ENCODE data around the gene TESK2. TPM values are rescaled to one million over a fixed set of nuclear protein-coding genes. Genes with fewer than 3 reads are reported as not detected.

The TESK2 gene
- polyA plus RNA-seq, 4 donors, result 5.5 to 22.1 (median 12.6) TPM

DNA sequence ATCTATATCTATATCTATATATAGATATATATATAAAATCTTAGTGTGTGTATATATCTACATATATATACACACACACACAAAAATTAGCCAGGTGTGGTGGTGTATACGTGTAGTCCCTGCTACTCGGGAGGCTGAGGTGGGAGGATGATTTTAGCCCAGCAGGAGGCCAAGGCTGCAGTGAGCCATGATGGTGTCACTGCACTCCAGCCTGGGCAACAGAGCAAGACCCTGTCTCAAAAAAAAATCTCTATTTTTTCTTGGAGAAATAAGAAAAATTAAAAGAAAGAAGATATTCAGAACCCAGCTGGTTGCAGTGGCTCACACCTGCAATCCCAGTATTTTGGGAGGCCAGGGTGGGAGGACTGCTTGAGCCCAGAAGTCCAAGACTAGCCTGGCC lies 85.3 kb downstream of the TESK2 start:
- Histone ChIP-seq H3K4me3 (ENCODE audit: low read depth in 1 of 3, low read length in 3 of 3) (no peak overlapping the region), H3K9me3 (ENCODE audit: control insufficient read depth in 2 of 2, insufficient read depth in 1 of 2, low read depth in 1 of 2, low read length in 1 of 2) (no peaks in the 10 kb centered on the region), H3K36me3 (ENCODE audit: control insufficient read depth in 3 of 3, insufficient read depth in 2 of 3, low read depth in 1 of 3, low read length in 3 of 3) (peaks cover 0 to 4% (median 0%) of the 10 kb centered on the region in 3 donors), H3K4me1 (ENCODE audit: control insufficient read depth in 3 of 3, insufficient read depth in 2 of 3, low read depth in 1 of 3, low read length in 2 of 3) (peaks cover 0 to 14% (median 0%) of the 10 kb centered on the region in 3 donors), H3K27ac (ENCODE audit: low read depth in 1 of 3, low read length in 2 of 3) (no peak overlapping the region), H3K27me3 (ENCODE audit: control insufficient read depth in 3 of 3, insufficient read depth in 3 of 3, low read length in 3 of 3) (no peaks in the 10 kb centered on the region)
- FAIRE-seq (no peak), DNase-seq (no peak)
- WGBS, 3 donors, result 95 to 97% (median 97%) methylated on average over 2 of the region's 2 CpGs

DNA sequence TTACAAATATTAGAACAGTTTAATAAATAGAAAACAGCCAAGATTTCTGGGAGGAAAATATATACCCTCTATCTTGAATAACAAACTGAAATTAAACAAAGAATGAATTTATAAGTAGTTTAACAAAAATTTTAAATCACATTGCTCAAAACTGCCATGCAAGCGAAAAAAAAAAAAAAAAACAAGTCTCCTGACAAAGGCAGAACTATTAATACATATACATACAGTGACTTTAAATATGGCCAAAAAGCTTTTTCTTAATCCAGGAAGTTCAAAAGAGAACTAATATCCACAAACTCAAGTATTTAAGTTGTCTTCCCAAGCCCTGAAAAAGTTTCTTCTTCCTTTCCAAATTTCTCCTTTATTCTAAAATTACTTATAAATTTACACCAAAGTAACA lies 87.2 kb downstream of the TESK2 start:
- WGBS, 3 donors, result 79 to 97% (median 83%) methylated on average over 1 of the region's 1 CpG
- Histone ChIP-seq H3K9me3 (ENCODE audit: control insufficient read depth in 2 of 2, insufficient read depth in 1 of 2, low read depth in 1 of 2, low read length in 1 of 2) (no peaks in the 10 kb centered on the region), H3K27ac (ENCODE audit: low read depth in 1 of 3, low read length in 2 of 3) (no peak overlapping the region), H3K4me1 (ENCODE audit: control insufficient read depth in 3 of 3, insufficient read depth in 2 of 3, low read depth in 1 of 3, low read length in 2 of 3) (peaks cover 0 to 14% (median 0%) of the 10 kb centered on the region in 3 donors), H3K36me3 (ENCODE audit: control insufficient read depth in 3 of 3, insufficient read depth in 2 of 3, low read depth in 1 of 3, low read length in 3 of 3) (peaks cover 0 to 4% (median 0%) of the 10 kb centered on the region in 3 donors), H3K27me3 (ENCODE audit: control insufficient read depth in 3 of 3, insufficient read depth in 3 of 3, low read length in 3 of 3) (no peaks in the 10 kb centered on the region), H3K4me3 (ENCODE audit: low read depth in 1 of 3, low read length in 3 of 3) (no peak overlapping the region)
- FAIRE-seq, result no peak
- DNase-seq, result no peak

DNA sequence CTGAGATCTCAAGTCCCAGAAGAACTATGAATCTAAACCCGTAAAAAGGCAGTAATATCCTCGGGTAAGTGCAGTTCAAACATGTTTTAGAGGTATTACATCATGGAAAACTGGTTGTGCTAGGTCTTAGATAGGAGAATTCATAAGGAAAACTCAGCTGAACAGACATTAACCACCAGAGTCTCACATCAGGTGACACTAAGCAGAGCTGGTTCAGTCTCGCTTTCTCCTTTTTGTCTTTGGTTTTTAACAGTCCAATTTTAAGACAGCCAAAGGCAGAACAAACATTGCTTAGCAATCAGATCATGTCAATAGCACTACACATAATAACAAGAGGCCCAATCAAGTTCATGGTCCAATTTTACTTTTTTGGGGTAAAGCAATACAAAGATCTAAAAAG lies 87.7 kb downstream of the TESK2 start:
- Histone ChIP-seq H3K4me3 (ENCODE audit: low read depth in 1 of 3, low read length in 3 of 3) (no peak overlapping the region), H3K36me3 (ENCODE audit: control insufficient read depth in 3 of 3, insufficient read depth in 2 of 3, low read depth in 1 of 3, low read length in 3 of 3) (peaks cover 0 to 4% (median 0%) of the 10 kb centered on the region in 3 donors), H3K4me1 (ENCODE audit: control insufficient read depth in 3 of 3, insufficient read depth in 2 of 3, low read depth in 1 of 3, low read length in 2 of 3) (peaks cover 0 to 14% (median 0%) of the 10 kb centered on the region in 3 donors), H3K27ac (ENCODE audit: low read depth in 1 of 3, low read length in 2 of 3) (peak overlapping the region in 1 of 3 donors; percentile 11), H3K27me3 (ENCODE audit: control insufficient read depth in 3 of 3, insufficient read depth in 3 of 3, low read length in 3 of 3) (no peaks in the 10 kb centered on the region), H3K9me3 (ENCODE audit: control insufficient read depth in 2 of 2, insufficient read depth in 1 of 2, low read depth in 1 of 2, low read length in 1 of 2) (no peaks in the 10 kb centered on the region)
- 59 to 75% (median 69%) methylated on average over 3 of the region's 3 CpGs for WGBS, 3 donors
- DNase-seq (peak in 1 of 2 donors; percentile 70), FAIRE-seq (no peak)

DNA sequence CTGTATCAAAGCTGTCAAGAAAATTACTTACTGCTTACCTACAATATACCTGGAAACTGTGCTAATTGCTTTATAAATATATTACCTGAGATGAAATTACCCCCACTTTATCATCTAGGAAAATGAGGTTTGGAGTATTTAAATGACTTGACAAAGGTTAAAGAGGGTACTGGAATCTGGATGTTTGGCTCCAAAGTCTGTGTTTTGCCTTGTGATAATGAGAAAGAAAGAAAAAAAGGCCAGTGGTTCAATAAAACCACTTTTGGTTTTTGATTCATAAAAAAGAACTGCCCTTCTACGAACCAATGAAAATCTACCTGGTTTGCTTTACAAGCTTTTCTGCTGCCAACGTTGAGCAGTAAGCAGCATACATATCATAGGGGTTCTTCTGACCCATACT lies 89.4 kb downstream of the TESK2 start:
- Histone ChIP-seq H3K4me1 (ENCODE audit: control insufficient read depth in 3 of 3, insufficient read depth in 2 of 3, low read depth in 1 of 3, low read length in 2 of 3) (peaks cover 0 to 14% (median 0%) of the 10 kb centered on the region in 3 donors), H3K27me3 (ENCODE audit: control insufficient read depth in 3 of 3, insufficient read depth in 3 of 3, low read length in 3 of 3) (no peaks in the 10 kb centered on the region), H3K9me3 (ENCODE audit: control insufficient read depth in 2 of 2, insufficient read depth in 1 of 2, low read depth in 1 of 2, low read length in 1 of 2) (no peaks in the 10 kb centered on the region), H3K36me3 (ENCODE audit: control insufficient read depth in 3 of 3, insufficient read depth in 2 of 3, low read depth in 1 of 3, low read length in 3 of 3) (peaks cover 0 to 4% (median 0%) of the 10 kb centered on the region in 3 donors), H3K27ac (ENCODE audit: low read depth in 1 of 3, low read length in 2 of 3) (peak overlapping the region in 1 of 3 donors; percentile 46), H3K4me3 (ENCODE audit: low read depth in 1 of 3, low read length in 3 of 3) (no peak overlapping the region)
- no peak for FAIRE-seq
- 15 to 68% (median 39%) methylated on average over 2 of the region's 2 CpGs for whole genome bisulfite sequencing, 3 donors
- peak in 1 of 2 donors; percentile 48 for DNase-seq

DNA sequence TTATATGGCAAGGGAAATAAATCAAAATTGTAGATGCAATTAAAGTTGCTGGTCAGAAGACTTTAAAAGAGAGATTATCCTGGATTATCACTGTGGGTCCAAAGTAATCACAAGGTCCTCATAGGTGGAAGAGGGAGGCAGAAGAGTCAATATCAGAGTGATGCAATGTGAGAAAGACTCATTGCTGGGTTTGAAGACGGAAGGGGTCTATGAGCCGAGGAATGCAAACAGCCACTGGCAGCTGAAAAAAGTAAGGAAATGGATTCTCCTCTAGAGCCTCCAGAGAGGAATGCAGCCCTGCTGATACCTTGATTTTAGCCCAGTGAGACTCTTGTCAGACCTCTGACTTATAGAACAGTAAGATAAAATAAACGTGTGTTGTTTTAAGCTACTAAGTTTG lies 90.9 kb downstream of the TESK2 start:
- no peak for DNase-seq
- Histone ChIP-seq H3K36me3 (ENCODE audit: control insufficient read depth in 3 of 3, insufficient read depth in 2 of 3, low read depth in 1 of 3, low read length in 3 of 3) (no peaks in the 10 kb centered on the region), H3K27me3 (ENCODE audit: control insufficient read depth in 3 of 3, insufficient read depth in 3 of 3, low read length in 3 of 3) (no peaks in the 10 kb centered on the region), H3K4me1 (ENCODE audit: control insufficient read depth in 3 of 3, insufficient read depth in 2 of 3, low read depth in 1 of 3, low read length in 2 of 3) (peaks cover 0 to 14% (median 0%) of the 10 kb centered on the region in 3 donors), H3K9me3 (ENCODE audit: control insufficient read depth in 2 of 2, insufficient read depth in 1 of 2, low read depth in 1 of 2, low read length in 1 of 2) (no peaks in the 10 kb centered on the region), H3K4me3 (ENCODE audit: low read depth in 1 of 3, low read length in 3 of 3) (no peak overlapping the region), H3K27ac (ENCODE audit: low read depth in 1 of 3, low read length in 2 of 3) (no peak overlapping the region)
- WGBS, 3 donors, result 76 to 83% (median 80%) methylated on average over 3 of the region's 3 CpGs
- FAIRE-seq, result no peak

DNA sequence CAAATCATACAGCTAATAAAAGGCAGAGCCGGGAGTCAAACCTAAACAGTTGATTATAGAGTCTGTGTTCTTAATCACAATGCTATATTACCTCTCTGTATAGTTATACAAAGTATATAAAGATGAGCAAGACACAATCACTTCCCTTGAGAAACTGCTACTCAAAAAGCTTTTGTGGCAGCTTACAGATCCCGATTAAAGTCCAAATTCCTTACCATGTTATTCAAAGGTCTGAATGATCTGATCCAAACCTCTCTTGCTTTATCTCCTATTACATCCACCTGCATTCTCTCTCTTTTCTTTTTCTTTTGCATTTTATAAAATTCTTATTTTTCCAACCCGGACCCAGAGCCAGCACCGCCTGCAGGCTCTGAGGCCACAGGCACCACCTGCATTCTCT lies 93.7 kb downstream of the TESK2 start:
- Histone ChIP-seq H3K9me3 (ENCODE audit: control insufficient read depth in 2 of 2, insufficient read depth in 1 of 2, low read depth in 1 of 2, low read length in 1 of 2) (no peaks in the 10 kb centered on the region), H3K4me3 (ENCODE audit: low read depth in 1 of 3, low read length in 3 of 3) (no peak overlapping the region), H3K4me1 (ENCODE audit: control insufficient read depth in 3 of 3, insufficient read depth in 2 of 3, low read depth in 1 of 3, low read length in 2 of 3) (peaks cover 0 to 6% (median 2%) of the 10 kb centered on the region in 3 donors)

DNA sequence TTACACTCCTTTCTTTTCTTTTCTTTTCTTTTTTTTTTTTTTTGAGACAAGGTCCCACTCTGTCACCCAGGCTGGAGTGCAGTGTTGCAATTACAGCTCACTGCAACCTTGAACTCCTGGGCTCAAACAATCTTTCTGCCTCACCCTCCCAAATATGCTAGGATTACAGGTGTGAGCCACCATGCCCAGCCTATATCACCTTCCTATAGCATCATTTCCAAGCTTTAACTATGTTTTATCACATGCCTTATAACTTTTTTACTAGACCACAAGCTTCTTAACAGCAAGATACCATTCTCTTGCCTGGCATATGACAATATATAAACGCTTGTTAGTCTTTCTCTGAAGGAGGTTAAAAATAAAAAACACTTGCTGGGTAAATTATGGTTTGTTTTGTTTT lies 95.4 kb downstream of the TESK2 start:
- Histone ChIP-seq H3K27ac (ENCODE audit: low read depth in 1 of 3, low read length in 2 of 3) (no peak overlapping the region), H3K9me3 (ENCODE audit: control insufficient read depth in 2 of 2, insufficient read depth in 1 of 2, low read depth in 1 of 2, low read length in 1 of 2) (no peaks in the 10 kb centered on the region), H3K27me3 (ENCODE audit: control insufficient read depth in 3 of 3, insufficient read depth in 3 of 3, low read length in 3 of 3) (no peaks in the 10 kb centered on the region), H3K4me1 (ENCODE audit: control insufficient read depth in 3 of 3, insufficient read depth in 2 of 3, low read depth in 1 of 3, low read length in 2 of 3) (peaks cover 0 to 2% (median 0%) of the 10 kb centered on the region in 3 donors), H3K4me3 (ENCODE audit: low read depth in 1 of 3, low read length in 3 of 3) (no peak overlapping the region), H3K36me3 (ENCODE audit: control insufficient read depth in 3 of 3, insufficient read depth in 2 of 3, low read depth in 1 of 3, low read length in 3 of 3) (no peaks in the 10 kb centered on the region)
- FAIRE-seq, result no peak
- no peak for DNase-seq
- 85 to 94% (median 92%) methylated on average over 1 of the region's 1 CpG for WGBS, 3 donors

More for the DNA sequence above, 93.7 kb downstream of the TESK2 start:
- Histone ChIP-seq H3K27me3 (ENCODE audit: control insufficient read depth in 3 of 3, insufficient read depth in 3 of 3, low read length in 3 of 3) (no peaks in the 10 kb centered on the region), H3K36me3 (ENCODE audit: control insufficient read depth in 3 of 3, insufficient read depth in 2 of 3, low read depth in 1 of 3, low read length in 3 of 3) (no peaks in the 10 kb centered on the region), H3K27ac (ENCODE audit: low read depth in 1 of 3, low read length in 2 of 3) (no peak overlapping the region)
- DNase-seq (peak in 1 of 2 donors; percentile 33), FAIRE-seq (no peak)
- WGBS, 3 donors, result 51 to 80% (median 65%) methylated on average over 4 of the region's 4 CpGs

DNA sequence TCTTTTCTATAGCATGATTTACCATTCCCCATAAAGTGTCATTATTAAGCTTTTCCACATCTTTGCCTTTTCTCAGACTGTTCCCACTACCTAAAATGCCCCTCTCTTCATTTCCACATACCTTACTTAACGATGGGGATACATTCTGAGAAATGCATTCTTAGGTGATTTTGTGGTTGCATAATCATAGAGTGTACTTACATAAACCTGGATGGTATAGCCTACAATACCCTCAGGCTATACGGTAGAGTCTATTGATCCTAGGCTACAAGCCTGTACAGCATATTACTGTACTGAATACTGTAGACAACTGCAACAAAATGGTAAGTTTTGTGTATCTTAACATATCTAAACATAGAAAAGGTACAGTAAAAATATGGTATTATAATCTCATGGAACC lies 95.9 kb downstream of the TESK2 start:
- Histone ChIP-seq H3K36me3 (ENCODE audit: control insufficient read depth in 3 of 3, insufficient read depth in 2 of 3, low read depth in 1 of 3, low read length in 3 of 3) (no peaks in the 10 kb centered on the region), H3K4me3 (ENCODE audit: low read depth in 1 of 3, low read length in 3 of 3) (no peak overlapping the region), H3K9me3 (ENCODE audit: control insufficient read depth in 2 of 2, insufficient read depth in 1 of 2, low read depth in 1 of 2, low read length in 1 of 2) (no peaks in the 10 kb centered on the region), H3K4me1 (ENCODE audit: control insufficient read depth in 3 of 3, insufficient read depth in 2 of 3, low read depth in 1 of 3, low read length in 2 of 3) (peaks cover 0 to 2% (median 0%) of the 10 kb centered on the region in 3 donors), H3K27me3 (ENCODE audit: control insufficient read depth in 3 of 3, insufficient read depth in 3 of 3, low read length in 3 of 3) (no peaks in the 10 kb centered on the region), H3K27ac (ENCODE audit: low read depth in 1 of 3, low read length in 2 of 3) (no peak overlapping the region)
- 93 to 96% (median 94%) methylated on average over 2 of the region's 2 CpGs for WGBS, 3 donors
- FAIRE-seq (no peak), DNase-seq (no peak)

DNA sequence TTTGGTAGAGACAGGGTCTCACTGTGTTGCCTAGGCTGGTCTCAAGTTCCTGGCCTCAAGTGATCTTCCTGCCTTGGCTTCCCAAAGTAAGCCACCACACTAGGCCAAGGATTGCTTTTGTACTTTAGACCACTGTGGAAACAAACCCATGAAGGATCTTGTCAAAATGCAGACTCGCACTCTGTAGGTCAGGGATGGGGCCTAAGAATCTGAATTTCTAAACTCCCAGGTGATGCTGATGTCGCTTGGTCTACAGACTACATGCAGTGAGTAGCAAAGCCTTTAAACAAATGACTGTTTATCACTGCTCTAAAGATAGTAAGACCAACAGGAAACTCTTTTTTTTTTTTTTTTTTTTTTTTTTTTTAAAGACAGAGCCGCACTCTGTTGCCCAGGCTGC lies 96.6 kb downstream of the TESK2 start:
- no peaks in the 10 kb centered on the region for H3K27me3 ChIP-seq (ENCODE audit: control insufficient read depth in 3 of 3, insufficient read depth in 3 of 3, low read length in 3 of 3)
- 65 to 91% (median 81%) methylated on average over 3 of the region's 3 CpGs for WGBS, 3 donors
- DNase-seq, result no peak
- H3K9me3 ChIP-seq (ENCODE audit: control insufficient read depth in 2 of 2, insufficient read depth in 1 of 2, low read depth in 1 of 2, low read length in 1 of 2), result no peaks in the 10 kb centered on the region
- FAIRE-seq, result no peak
- H3K27ac ChIP-seq (ENCODE audit: low read depth in 1 of 3, low read length in 2 of 3), result peak overlapping the region in 1 of 3 donors; percentile 82
- no peaks in the 10 kb centered on the region for H3K36me3 ChIP-seq (ENCODE audit: control insufficient read depth in 3 of 3, insufficient read depth in 2 of 3, low read depth in 1 of 3, low read length in 3 of 3)
- no peak overlapping the region for H3K4me3 ChIP-seq (ENCODE audit: low read depth in 1 of 3, low read length in 3 of 3)
- H3K4me1 ChIP-seq (ENCODE audit: control insufficient read depth in 3 of 3, insufficient read depth in 2 of 3, low read depth in 1 of 3, low read length in 2 of 3), result peaks cover 0 to 2% (median 0%) of the 10 kb centered on the region in 3 donors
